K562 (cell line): ENCODE results near the gene RAB25. TPM values are rescaled to one million over a fixed set of nuclear protein-coding genes. Genes with fewer than 3 reads are reported as not detected.

Source experiments
- CHCHD3 ChIP-seq: fragments of 250-450 bp; sonication (Bioruptor Pico); IDR thresholded peaks from 2 replicates; pipeline ENCODE4 v2.1.2; 2022; ENCODE audit warnings: mild to moderate bottlenecking
- EGR1 ChIP-seq: fragments of 450-650 bp; conservative IDR thresholded peaks from 2 replicates; pipeline ENCODE4 v1.6.1; 2017; ENCODE audit warnings: mild to moderate bottlenecking
- HDAC3 ChIP-seq: fragments of 450-650 bp; IDR thresholded peaks from 2 replicates; pipeline ENCODE4 v1.6.1; 2018; ENCODE audit warnings: borderline replicate concordance, mild to moderate bottlenecking, moderate library complexity; ENCODE audit not compliant: partially characterized antibody
- HMG20A ChIP-seq: fragments of 450-650 bp; formaldehyde crosslinking; conservative IDR thresholded peaks from 2 replicates; pipeline ENCODE4 v1.4.0; 2020; ENCODE audit warnings: mild to moderate bottlenecking, mixed read lengths
- ILK ChIP-seq: fragments of 450-650 bp; IDR thresholded peaks from 2 replicates; pipeline ENCODE4 v1.6.1; 2016; ENCODE audit warnings: missing genetic modification characterization, low read depth, mild to moderate bottlenecking, missing compliant biosample characterization, moderate library complexity, borderline replicate concordance
- MTA1 ChIP-seq: fragments of 450-650 bp; IDR thresholded peaks from 2 replicates; pipeline ENCODE4 v1.6.1; 2017; ENCODE audit warnings: borderline replicate concordance
- PKNOX1 ChIP-seq: fragments of 450-650 bp; IDR thresholded peaks from 2 replicates; pipeline ENCODE4 v1.6.1; 2016
- POLR3A ChIP-seq: IDR thresholded peaks from 2 replicates; pipeline ENCODE4 v1.6.1; 2011; ENCODE audit warnings: borderline replicate concordance, mild to moderate bottlenecking, moderate library complexity; ENCODE audit not compliant: insufficient read length, insufficient read depth; ENCODE audit errors: extremely low read depth
- ZBTB1 ChIP-seq: sonication (generic); formaldehyde crosslinking; IDR thresholded peaks from 2 replicates; pipeline ENCODE4 v1.8.1; 2023; ENCODE audit warnings: missing genetic modification reagents, low read depth, mild to moderate bottlenecking, borderline replicate concordance
- ZBTB33 ChIP-seq: sonication (generic); formaldehyde crosslinking; IDR thresholded peaks from 2 replicates; pipeline ENCODE4 v1.8.1; 2023; ENCODE audit warnings: mild to moderate bottlenecking, missing genetic modification reagents
- ZNF507 ChIP-seq: conservative IDR thresholded peaks from 2 replicates; pipeline ENCODE4 v1.6.1; 2017; ENCODE audit warnings: missing genetic modification characterization, missing compliant biosample characterization
- ZNF696 ChIP-seq: fragments of 250-450 bp; sonication (Bioruptor Pico); conservative IDR thresholded peaks from 2 replicates; pipeline ENCODE4 v1.4.0; 2020; ENCODE audit warnings: mild to moderate bottlenecking, moderate library complexity
- polyA plus RNA-seq, 8 experiments: library from polyadenylated mRNA; depleted of rRNA in 4 of 8; stranded (reverse) in 5 of 8; unstranded in 3 of 8; fragments of >200 nt; fragmentation: Nextera tagmentation in 2 of 8; fragmentation: Illumina TruSeq in 1 of 8; extraction: Ambion mirVana in 2 of 8; extraction: Trizol in 1 of 8; gene quantifications; 2 replicates each; pipeline versions ENCODE4 v1.2.1 to v1.2.3, GENCODE V29; 2011 to 2014; ENCODE audit warnings: inconsistent platforms in 1 of 8, missing spikeins in 1 of 8
- total RNA-seq, 7 experiments: library from RNA; depleted of rRNA in 6 of 7; stranded (reverse); fragments of >200 nt in 6 of 7; fragmentation: Illumina TruSeq in 2 of 7; extraction: Trizol in 2 of 7; gene quantifications; 2 replicates each; pipeline versions ENCODE4 v1.2.1 to v1.2.3, GENCODE V29; 2011 to 2021; ENCODE audit warnings: low replicate concordance in 1 of 7
- TF ChIP-seq, protein P1 (sequence below): fragments of 250-450 bp; sonication (Bioruptor Pico); IDR thresholded peaks from 2 replicates; pipeline ENCODE4 v1.5.1; 2021; ENCODE audit warnings: mild to moderate bottlenecking
- TF ChIP-seq, protein P2 (sequence below), 2 experiments: fragments of 200-800 bp in 1 of 2; sonication (Bioruptor generic) in 1 of 2; sonication (generic) in 1 of 2; formaldehyde crosslinking in 1 of 2; IDR thresholded peaks in 1 of 2; conservative IDR thresholded peaks in 1 of 2; 2 replicates each; pipeline versions ENCODE4 v1.5.0 to v1.6.1; 2016 to 2020; ENCODE audit warnings: missing compliant biosample characterization in 1 of 2, missing genetic modification characterization in 1 of 2, missing genetic modification reagents in 1 of 2
- TF ChIP-seq, protein P3 (sequence below), 2 experiments: fragments of 450-650 bp; IDR thresholded peaks; 2 replicates each; pipeline ENCODE4 v1.6.1; 2018; ENCODE audit warnings: mild to moderate bottlenecking in 2 of 2, low read depth in 1 of 2; ENCODE audit not compliant: partially characterized antibody in 2 of 2

Gene RAB25
- total and polyA plus RNA-seq, 9 of the 15 experiments (the other 6 are each of a cell fraction or from before 2014, with no cell fraction given), result 0.10 to 0.27 (median 0.13) TPM; not detected in 6

DNA sequence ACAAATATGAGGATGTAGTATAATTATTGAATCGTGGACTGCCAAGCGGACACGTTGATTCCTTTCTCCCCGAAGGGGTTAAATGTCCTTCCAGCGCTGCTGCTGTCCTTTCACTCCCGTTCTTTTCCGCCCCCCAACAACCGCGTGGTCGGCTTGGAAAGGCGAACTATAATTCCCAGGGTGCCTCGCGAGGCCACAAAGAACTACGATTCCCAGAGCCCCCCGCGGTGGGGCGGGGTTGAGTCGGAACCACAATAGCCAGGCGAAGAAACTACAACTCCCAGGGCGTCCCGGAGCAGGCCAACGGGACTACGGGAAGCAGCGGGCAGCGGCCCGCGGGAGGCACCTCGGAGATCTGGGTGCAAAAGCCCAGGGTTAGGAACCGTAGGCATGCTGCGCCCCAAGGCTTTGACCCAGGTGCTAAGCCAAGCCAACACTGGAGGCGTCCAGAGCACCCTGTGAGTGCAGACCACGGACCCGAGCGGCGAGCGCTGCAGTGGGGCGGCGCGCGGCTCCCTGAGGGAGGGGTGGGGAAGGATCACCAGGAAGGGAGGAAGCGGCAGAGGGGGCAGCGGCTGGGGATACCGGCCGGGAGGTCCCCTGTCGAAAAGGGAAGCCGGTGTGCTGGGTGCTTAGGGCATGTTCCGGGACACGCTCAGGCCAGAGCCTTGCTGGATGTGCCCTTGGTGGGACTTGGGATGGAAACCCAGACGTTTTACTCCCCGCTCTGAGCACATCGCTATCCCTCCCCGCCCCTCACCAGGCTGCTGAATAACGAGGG is 6.3 kb upstream of the RAB25 start, which contains the start of gene LAMTOR2 (continued):
- TF ChIP-seq EGR1 (peak; percentile 46), ZNF696 (no peak), POLR3A (no peak), ZBTB33 (CRISPR knock-in tag) (no peak; the same call in 1 of the 2 replicates), ZNF507 (tag) (no peak), ZBTB1 (CRISPR knock-in tag) (no peak), HDAC3 (peak; percentile 18), HMG20A (CRISPR knock-in tag) (no peak), CHCHD3 (CRISPR knock-in tag) (0 out of 2 replicates have a peak, but pooled peaks have one; percentile 35), PKNOX1 (no peak), MTA1 (no peak; the same call in 1 of the 2 replicates), ILK (tag) (no peak)
- TF ChIP-seq, protein P1, sequence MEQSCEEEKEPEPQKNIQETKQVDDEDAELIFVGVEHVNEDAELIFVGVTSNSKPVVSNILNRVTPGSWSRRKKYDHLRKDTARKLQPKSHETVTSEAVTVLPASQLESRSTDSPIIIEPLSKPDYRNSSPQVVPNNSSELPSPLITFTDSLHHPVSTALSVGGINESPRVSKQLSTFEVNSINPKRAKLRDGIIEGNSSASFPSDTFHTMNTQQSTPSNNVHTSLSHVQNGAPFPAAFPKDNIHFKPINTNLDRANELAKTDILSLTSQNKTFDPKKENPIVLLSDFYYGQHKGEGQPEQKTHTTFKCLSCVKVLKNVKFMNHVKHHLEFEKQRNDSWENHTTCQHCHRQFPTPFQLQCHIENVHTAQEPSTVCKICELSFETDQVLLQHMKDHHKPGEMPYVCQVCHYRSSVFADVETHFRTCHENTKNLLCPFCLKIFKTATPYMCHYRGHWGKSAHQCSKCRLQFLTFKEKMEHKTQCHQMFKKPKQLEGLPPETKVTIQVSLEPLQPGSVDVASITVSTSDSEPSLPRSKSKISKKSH (CRISPR knock-in tag), result no peak
- TF ChIP-seq, protein P2, sequence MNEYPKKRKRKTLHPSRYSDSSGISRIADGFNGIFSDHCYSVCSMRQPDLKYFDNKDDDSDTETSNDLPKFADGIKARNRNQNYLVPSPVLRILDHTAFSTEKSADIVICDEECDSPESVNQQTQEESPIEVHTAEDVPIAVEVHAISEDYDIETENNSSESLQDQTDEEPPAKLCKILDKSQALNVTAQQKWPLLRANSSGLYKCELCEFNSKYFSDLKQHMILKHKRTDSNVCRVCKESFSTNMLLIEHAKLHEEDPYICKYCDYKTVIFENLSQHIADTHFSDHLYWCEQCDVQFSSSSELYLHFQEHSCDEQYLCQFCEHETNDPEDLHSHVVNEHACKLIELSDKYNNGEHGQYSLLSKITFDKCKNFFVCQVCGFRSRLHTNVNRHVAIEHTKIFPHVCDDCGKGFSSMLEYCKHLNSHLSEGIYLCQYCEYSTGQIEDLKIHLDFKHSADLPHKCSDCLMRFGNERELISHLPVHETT (CRISPR knock-in tag; conservative IDR thresholded peaks at IDR 0.05 in 1 of 2, IDR thresholded peaks at IDR 0.05 in 1 of 2), result peak in 1 of 2 experiments; percentile 77; a peak in 1 of 4 replicates
- TF ChIP-seq, protein P3, sequence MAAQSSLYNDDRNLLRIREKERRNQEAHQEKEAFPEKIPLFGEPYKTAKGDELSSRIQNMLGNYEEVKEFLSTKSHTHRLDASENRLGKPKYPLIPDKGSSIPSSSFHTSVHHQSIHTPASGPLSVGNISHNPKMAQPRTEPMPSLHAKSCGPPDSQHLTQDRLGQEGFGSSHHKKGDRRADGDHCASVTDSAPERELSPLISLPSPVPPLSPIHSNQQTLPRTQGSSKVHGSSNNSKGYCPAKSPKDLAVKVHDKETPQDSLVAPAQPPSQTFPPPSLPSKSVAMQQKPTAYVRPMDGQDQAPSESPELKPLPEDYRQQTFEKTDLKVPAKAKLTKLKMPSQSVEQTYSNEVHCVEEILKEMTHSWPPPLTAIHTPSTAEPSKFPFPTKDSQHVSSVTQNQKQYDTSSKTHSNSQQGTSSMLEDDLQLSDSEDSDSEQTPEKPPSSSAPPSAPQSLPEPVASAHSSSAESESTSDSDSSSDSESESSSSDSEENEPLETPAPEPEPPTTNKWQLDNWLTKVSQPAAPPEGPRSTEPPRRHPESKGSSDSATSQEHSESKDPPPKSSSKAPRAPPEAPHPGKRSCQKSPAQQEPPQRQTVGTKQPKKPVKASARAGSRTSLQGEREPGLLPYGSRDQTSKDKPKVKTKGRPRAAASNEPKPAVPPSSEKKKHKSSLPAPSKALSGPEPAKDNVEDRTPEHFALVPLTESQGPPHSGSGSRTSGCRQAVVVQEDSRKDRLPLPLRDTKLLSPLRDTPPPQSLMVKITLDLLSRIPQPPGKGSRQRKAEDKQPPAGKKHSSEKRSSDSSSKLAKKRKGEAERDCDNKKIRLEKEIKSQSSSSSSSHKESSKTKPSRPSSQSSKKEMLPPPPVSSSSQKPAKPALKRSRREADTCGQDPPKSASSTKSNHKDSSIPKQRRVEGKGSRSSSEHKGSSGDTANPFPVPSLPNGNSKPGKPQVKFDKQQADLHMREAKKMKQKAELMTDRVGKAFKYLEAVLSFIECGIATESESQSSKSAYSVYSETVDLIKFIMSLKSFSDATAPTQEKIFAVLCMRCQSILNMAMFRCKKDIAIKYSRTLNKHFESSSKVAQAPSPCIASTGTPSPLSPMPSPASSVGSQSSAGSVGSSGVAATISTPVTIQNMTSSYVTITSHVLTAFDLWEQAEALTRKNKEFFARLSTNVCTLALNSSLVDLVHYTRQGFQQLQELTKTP (IDR thresholded peaks at IDR 0.05; ENCODE audit: low read depth in 1 of 2, partially characterized antibody in 2 of 2), result peak in 1 of 2 experiments; percentile 98
